Epithelial cell of proximal tubule (primary cell): ENCODE measurements around the gene HOXC11. TPM values are rescaled to one million over a fixed set of nuclear protein-coding genes. Genes with fewer than 3 reads are reported as not detected.

Source experiments
- DNase-seq: peaks from one replicate; pipeline ENCODE4 v3.0.0-alpha.2; 2011; ENCODE audit warnings: low read depth
- H3K4me3 ChIP-seq: 2 replicates; pipeline ENCODE4 v1.5.1; 2011; ENCODE audit warnings: low read depth, mild to moderate bottlenecking, low read length
- CTCF ChIP-seq: conservative IDR thresholded peaks from 2 replicates; pipeline ENCODE4 v1.5.1; 2012; ENCODE audit warnings: low read depth, mild to moderate bottlenecking, low read length
- total RNA-seq: library from RNA; depleted of rRNA; stranded (reverse); fragments of >200 nt; gene quantifications from 2 replicates; pipeline ENCODE4 v1.2.3, GENCODE V29; 2015

The HOXC11 gene
- total RNA-seq, 1 donor from 2014 or later: 1.0 TPM

GRCh38 chr12:54002278-54002914, 29.5 kb downstream of the HOXC11 start:
- peak overlapping the region; percentile 84 for H3K4me3 ChIP-seq
- TF ChIP-seq CTCF: no peak

DNA sequence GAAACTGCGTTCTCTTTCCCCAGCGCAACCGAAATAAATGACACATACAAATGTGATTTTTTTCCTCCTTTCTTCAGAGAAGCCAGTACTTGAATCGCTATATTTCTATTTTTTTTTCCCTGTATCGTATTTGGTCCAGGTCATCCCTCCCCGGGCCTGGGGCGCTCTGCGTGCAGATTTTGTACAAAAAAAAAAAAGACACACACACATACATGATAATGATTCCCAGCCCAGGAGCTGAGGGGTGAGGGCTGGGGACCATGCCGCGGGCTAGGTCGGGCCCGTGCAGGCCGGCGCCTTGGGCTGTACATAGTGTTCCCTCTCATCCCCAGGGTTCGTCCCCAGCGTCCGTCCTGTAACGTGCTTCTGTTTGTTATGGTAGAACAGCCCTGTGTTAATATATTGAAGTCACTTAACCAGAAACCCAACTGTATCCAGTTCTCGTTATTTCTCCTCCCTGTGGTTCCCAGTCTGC, 30.0 kb downstream of the HOXC11 start:
- TF ChIP-seq CTCF: no peak
- peak overlapping the region; percentile 11 for H3K4me3 ChIP-seq
- DNase-seq: no peak

More at GRCh38 chr12:54002278-54002914, 29.5 kb downstream of the HOXC11 start:
- DNase-seq: no peak

DNA sequence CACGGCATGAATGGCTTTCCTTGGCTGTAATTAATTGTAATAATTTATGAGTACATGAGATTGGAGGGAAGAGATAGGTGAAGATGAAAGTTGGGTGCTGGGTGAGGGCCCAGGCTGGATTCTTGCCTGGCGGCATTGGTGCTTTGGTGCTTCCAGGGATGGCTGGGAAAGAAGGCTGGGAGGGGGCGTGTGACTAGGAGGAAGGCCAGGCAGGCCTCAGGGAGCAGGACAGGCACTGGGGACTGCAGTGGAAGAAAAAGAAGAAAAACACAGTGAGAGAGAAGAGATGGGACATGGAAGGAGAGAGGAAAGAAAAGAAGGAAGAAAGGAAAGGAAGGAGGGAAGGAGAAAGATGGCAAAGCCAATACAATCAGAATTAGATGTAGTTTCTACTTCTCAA, 30.7 kb downstream of the HOXC11 start:
- no peak overlapping the region for H3K4me3 ChIP-seq
- no peak for TF ChIP-seq CTCF
- no peak for DNase-seq

GRCh38 chr12:54004063-54004840, 31.3 kb downstream of the HOXC11 start:
- no peak for TF ChIP-seq CTCF
- peak overlapping the region; percentile 53 for H3K4me3 ChIP-seq
- no peak for DNase-seq

DNA sequence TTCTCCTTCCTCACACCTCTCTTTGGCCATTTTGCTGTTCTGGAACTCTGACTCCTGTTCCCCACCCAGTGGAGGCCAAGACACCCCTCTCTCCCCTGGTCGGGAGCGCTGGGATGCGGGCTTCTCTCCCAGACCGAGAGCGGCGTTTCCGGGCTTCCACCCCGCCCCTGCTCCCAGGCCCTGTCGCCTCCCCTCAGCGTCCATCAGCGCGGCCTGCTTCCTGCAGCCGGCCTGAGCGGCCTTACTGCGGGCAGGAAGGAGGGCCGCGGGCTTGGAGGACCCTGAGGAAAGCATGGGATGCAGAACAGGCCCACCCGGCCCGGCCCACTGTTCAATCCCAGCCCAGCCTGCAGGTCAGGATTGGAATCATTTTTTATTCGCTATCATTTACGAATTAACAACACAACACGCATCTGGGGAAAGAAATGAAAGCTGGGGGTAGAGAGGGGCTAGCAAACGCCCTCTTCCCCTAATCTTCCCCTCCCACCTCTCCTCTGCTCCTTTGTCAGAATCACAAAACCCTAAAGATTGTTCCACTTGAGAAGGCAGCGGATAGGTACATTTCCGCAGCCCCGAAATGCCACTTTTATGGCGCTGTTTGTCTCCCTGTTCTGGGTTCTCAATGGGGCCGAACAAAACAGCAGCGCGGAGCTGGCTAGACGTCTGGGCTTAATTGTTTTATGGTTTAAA, 32.1 kb downstream of the HOXC11 start:
- TF ChIP-seq CTCF: no peak
- peak overlapping the region; percentile 53 for H3K4me3 ChIP-seq
- DNase-seq: no peak

- TF ChIP-seq CTCF: no peak
- peak overlapping the region; percentile 53 for H3K4me3 ChIP-seq
- no peak for DNase-seq
These were observed 32.6 kb downstream of the HOXC11 start for GRCh38 chr12:54005531-54005852.
